HG03103 (cell line): ENCODE measurements around the gene HAS3.
"Not testable (repeated sequence)": the region's sequence is repeated elsewhere in the genome, so short reads cannot be mapped to it uniquely, and the experiment has no call there.

ENCODE experiments used
- ATAC-seq: cut with Tn5 transposase; IDR thresholded peaks from one replicate; pipeline ENCODE4 v1.9.1; 2021; ENCODE audit warnings: low read depth; ENCODE audit not compliant: unreplicated experiment

The HAS3 gene

DNA sequence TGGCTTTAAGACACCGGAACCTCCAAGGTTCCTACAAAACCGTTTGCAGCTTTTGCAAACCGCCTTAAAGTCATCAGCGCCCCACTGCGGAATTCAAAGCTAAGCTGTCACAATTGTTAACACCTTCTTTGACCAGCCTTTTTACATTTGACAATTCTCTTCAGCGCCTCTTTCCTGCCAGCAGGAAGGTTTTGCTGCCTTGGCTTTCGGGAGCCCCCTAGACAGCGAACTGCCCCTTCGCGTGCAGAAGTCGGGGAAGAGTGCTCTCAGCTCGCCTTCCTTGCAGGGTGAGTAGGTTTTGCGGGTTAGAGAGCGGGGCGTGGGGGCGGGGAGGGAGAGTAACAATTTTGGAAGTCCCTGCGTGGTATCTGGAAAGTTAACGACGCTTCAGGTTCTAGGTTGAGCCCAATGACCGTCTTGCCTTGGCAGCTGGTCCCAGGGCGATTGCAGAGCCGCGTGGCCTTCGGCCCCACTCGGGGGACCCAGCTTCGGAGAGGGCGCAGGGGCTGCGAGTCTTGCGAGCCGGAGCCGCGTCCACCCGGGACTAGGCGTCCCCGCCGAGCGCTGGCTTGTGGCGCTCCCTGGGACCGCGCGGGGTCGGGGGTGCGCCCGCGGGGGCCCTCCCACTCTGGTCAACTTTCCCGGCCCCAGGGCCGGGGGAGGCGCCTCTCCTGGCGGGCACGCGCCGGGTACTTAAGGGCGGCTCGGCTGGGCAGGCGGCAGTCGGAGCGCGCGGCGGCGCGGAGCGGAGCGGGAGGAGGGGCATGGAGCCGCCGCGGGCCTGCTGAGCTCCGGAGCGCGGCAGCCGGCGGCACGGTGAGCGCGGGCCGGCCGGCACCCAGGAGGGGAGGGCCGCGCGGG lies at the start of gene HAS3:
TSS of gene HAS3 (plus strand) at position 153 of the 861 bp plus-strand sequence. CDS start 3,743 bp downstream, outside the sequence.
- ATAC-seq, result no peak

DNA sequence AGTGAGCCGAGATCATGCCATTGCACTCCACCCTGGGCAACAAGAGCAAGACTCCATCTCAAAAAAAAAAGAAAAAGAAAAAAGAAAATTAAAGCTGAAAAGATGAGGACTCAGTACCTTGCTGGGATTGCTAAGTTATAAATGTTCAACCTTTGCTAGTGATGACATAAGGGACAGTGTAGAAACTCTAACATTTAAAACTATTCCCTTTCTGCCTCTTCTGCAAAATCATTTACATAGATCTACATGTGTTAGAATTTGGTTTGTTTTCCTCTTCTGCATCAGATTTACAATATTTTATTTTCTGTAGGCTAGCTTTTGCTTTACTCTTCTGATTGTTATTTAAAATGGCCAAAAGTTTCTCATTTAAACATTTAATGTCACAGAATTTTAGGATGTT lies 49.5 kb upstream of the HAS3 start:
- ATAC-seq, result no peak

DNA sequence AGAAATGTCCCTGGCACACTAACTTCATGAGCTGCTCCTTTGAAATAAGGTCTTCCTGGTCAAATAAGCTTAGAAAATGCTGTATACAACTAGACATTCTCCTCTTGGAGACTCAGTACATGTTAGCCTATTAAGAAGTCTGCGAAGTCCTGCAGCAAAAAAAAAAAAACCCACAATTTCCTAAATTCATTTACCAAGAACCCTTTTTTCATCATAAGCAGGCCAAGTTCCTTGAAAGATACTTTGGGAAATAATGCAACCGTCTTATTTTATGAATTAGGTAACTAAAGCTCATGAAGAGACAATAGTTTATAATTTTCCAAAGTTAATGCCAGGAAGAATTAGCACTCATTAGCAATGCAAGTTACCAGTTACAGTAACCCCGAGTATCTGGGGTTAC lies 49.0 kb upstream of the HAS3 start:
- ATAC-seq, result no peak

DNA sequence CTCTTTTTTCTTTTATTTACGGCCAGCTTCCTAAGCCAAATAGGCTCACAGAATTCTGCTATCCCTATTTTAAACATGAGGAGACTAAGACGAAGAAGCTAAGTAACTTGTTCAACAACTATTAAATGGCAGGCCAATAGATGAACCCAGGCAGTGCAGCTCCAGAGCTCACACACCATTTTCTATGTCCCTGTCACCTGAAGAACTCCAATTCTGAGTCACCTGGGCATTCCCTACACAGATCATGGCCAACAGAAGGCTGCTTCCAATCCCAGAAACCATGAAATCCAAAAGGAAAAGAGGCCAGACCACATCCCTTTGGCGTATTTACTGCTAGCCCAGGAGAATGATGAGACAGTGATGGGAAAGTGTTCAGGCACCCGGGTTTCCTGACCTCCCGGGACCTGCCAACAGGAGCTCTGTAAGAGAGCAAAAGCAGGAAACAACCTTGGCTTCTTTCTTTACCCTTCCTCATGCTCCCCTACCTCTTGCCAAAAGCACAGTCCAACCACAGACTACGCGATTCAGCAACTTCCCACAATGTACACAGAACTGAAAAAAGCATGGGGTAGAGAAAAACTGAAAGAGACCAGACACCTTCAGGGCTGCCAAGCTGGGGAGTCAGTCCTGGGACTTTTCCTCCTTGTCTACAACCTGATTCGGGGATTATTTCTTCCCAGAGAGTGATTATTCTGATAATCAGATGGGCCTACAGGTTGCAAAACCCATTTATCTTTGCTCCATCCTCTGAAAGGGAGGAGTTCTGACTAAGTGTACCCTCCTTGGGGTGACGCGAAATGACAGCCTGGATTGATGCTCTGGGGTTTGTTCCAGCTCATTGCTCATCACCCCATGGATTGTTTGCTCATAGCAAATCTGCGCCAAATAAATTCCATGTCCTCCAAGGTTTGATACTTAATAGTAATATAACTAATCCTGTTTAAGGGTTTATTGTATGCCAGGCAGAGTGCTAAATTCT lies 47.8 kb upstream of the HAS3 start:
- no peak for ATAC-seq

DNA sequence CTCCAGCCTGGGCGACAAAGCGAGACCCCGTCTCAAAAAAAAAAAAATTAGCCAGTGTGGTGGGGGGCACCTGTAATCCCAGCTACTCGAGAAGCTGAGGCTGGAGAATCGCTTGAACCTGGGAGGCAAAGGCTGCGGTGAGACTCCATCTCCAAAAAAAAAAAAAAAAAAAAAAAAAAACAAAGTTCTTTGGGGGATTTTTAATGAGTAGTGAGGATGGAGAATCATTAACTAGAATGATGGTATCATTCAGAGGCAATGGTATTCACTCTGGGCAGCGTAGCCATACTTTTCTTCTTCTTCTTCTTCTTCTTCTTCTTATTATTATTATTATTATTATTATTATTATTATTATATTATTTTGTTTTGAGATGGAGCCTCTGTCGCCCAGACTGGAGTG lies 42.0 kb upstream of the HAS3 start:
- ATAC-seq, result not testable (repeated sequence)

- no peak for ATAC-seq
These were observed 41.2 kb upstream of the HAS3 start for GRCh38 chr16:69064124-69064763.

DNA sequence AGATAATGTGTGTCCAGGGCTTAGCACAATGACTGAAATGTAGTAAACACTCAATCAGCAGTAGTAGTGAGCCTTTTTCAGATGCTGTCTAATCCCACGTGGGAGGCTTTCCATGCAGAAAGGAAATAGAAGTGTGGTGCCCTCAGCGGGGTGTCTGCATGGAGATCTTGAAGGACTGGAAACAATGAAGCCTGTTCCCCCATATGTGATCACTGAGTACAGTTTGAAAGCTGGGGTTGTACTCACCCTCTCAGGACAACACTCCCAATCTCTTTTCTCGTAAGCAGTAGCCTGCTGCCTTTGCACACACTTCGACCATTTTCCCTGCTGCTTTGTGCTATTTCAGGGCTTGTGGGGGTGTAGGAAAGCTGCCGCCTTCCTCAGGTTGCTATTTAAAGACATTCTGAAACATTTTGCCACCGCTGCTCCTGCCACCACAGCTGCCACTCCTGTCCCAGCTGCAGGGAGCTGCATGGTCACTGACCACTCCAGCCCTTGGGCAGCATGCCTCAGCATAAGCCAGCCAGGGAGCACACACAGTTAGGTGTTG lies 40.6 kb upstream of the HAS3 start:
- ATAC-seq, result no peak

DNA sequence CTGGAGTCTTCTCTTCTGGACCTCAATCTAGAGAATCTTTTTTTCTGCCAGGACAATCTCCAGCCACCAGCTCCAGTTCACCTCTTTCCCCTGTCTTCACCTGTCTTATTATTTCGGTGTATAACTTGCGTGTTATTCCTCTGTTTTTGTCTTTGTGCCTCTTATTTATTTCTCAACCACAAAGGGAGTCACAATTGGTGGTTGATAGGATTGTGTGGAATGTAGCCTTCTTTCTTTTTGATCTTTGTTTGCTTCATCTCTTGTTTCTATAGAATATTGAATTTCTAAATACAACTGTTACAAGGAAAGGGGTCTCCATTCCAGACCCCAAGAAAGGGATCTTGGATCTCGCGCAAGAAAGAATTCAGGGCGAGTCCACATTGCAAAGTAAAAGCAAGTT lies 35.9 kb upstream of the HAS3 start:
- no peak for ATAC-seq

DNA sequence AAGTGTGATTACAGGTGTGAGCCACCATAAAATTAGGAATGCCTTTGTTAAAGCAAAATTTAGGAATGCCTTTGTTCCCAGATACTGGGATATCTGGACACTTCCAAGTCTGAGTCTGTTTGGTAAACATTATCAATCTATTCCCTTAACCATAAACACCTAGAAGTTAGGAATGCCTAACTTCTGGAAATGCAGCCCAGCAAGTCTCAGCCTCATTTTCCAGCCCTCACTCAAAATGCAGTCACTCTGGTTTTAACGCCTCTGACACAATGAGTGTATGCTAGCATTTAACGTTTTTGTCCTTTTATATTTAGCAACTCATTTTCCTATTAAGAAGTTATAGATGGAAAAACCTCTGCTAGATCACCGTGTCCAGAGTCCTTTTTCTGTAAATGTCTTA lies 34.4 kb upstream of the HAS3 start:
- ATAC-seq, result no peak

- ATAC-seq, result no peak
These were observed 32.8 kb upstream of the HAS3 start for GRCh38 chr16:69072640-69072974.

DNA sequence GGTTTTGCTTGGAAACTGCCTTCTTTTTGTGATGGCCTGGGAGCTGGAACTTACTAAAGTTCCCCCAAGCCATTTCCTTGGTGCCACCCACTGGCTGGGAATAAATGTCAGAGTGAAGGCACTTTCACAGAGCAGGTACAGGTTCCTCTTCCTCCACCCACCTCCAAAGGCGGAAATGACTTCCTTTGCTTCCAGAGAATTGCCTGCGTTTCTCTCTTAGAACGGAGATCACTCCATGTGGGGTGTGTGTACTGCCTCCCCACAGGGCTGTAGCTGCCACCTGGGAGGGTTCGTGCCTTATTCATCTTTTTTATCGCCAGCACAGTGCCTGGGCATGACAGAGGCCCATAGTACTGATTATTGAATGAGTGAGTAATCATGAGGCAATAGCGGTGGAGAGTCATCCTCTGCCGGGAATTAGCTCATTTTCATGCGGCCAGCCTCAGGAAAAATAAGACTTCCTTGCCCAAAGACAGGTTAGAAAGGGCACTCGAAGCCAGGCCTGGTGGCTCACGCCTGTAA lies 32.2 kb upstream of the HAS3 start:
- ATAC-seq, result no peak

DNA sequence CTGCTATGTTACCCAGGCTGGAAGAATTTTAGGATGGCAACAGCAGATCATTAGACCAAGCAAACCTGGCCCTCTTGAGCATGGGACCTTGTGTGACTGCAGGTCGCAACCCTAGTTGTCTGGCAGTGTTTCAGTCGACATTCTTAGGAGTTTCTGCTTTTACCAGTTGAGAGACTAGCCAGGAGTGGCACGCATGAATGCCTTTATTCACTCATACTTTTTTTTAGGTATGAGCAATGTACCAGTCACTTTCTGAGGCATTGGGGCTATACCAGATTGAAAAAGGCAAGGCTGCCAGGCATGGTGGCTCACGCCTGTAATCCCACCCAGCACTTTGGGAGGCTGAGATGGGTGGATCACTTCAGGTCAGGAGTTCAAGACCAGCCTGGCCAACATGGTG lies 28.2 kb upstream of the HAS3 start:
- no peak for ATAC-seq

- no peak for ATAC-seq
These were observed 27.4 kb upstream of the HAS3 start for GRCh38 chr16:69078073-69078472.

GRCh38 chr16:69079697-69080096 lies 25.8 kb upstream of the HAS3 start:
- no peak for ATAC-seq

DNA sequence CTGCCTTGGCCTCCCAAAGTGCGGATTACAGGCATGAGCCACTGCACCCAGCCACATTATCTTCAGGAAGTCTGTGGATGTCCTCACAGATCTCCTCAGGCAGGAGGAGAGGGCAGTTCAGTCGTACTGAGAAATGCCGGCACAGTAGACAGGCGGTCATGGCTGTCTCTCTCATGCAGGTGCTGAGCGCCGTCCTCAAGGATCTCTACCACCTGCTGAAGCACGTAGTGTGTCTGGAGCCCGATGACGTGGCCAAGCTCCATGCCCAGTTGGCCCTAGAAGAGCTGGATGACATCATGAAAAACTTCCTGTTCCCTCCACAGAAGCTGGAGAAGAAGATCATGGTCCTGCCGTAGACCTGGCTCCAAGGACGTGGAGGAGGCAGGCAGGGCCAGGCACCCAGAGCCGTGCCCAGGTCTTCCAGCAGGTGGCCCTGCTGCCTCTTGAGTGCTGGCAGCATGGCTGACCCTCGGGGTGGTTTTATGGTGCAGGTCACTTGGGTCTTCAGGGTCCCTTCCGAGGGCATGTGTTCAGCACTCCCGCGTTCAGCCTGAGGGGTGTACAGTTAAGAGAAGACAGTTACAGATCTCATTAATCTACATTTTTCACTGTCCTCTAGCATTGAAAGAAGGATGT lies 22.0 kb upstream of the HAS3 start:
- no peak for ATAC-seq

DNA sequence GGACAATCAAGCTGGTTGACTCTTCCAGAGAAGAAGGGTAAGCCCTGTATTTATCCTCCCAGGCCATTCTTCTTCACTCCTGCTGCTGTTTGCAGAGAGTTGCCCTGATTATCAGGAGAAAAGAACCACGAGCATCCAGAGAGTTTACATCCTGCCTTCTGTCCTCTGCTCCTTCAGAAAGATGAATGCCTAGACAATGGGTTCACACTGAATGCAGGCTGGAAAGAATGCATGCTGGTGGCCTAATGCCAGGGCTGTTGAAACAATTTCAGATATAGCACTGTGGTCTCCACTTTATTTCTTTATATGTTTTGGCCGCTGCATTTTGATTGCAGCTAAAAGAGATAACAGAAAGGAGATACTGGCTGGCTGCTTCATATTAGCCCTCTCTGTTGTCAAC lies 21.2 kb upstream of the HAS3 start:
- no peak for ATAC-seq

DNA sequence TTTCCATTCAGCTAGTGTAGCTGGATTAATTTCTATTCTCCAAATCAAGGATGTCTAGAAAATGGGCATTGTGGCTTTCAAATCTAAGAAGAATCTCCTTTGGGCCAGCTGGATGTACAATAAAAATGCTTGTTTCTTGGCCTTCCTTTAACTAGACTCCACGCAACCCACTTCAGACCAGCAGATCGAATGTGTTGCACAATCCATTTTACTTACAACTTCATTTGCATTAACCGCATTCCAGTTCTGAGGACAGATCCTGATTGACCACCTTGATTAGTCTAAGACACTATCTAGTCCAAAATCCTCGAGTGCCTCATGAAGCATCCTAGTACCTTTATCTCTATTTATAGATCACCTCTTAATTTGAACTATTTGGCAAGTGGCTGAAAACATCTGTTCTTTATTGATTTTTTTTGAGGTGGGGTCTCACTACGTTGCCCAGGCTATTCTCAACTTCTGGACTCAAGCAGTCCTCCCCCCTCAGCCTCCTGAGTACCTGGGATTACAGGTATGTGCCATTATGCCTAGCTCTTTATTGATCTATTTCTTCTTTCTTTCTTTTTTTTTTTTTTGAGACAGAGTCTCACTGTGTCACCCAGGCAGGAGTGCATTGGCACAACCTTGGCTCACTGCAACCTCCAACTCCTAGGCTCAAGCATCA lies 20.3 kb upstream of the HAS3 start:
- ATAC-seq, result no peak

DNA sequence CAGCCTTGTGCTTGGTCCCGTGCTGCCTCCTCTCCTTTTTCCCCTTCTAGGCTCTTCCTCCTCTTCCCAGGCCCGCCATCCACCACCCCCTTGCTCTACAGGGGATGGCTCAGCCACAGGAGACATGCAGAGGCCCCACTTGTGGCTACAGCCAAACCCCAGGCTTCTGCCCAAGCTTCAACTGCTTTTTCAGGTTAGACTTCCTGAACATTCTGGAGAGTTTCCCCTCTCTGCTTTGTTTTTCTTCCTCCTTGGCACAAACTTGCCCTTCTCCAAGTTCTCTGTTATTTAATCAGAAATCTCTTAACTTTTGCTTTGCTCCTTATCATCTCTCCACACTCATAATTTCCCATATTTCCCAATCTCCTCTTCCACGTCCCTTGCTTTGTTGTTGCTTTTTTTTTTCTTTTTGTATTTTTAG lies 18.3 kb upstream of the HAS3 start:
- no peak for ATAC-seq

GRCh38 chr16:69088684-69089083 lies 16.8 kb upstream of the HAS3 start:
- no peak for ATAC-seq
